ENCODE results near the gene CTPS2. TPM values are rescaled to one million over a fixed set of nuclear protein-coding genes. Genes with fewer than 3 reads are reported as not detected.

The CTPS2 gene
- total RNA-seq, 1 donor from 2014 or later = 9.9 TPM

- intact Hi-C loops (cut with micrococcal nuclease) = no loop called here
- H3K36me3 Mint-ChIP-seq (ENCODE audit: low read depth) = no peaks in the 10 kb centered on the region
Observed at GRCh38 chrX:16558489-16558888, 154.0 kb downstream of the CTPS2 start.

GRCh38 chrX:16552546-16552945, 159.9 kb downstream of the CTPS2 start:
- no peaks in the 10 kb centered on the region for H3K27me3 Mint-ChIP-seq
- DNase-seq = no peak
- CTCF ChIA-PET = no interaction called here
- TF ChIP-seq, protein P1, sequence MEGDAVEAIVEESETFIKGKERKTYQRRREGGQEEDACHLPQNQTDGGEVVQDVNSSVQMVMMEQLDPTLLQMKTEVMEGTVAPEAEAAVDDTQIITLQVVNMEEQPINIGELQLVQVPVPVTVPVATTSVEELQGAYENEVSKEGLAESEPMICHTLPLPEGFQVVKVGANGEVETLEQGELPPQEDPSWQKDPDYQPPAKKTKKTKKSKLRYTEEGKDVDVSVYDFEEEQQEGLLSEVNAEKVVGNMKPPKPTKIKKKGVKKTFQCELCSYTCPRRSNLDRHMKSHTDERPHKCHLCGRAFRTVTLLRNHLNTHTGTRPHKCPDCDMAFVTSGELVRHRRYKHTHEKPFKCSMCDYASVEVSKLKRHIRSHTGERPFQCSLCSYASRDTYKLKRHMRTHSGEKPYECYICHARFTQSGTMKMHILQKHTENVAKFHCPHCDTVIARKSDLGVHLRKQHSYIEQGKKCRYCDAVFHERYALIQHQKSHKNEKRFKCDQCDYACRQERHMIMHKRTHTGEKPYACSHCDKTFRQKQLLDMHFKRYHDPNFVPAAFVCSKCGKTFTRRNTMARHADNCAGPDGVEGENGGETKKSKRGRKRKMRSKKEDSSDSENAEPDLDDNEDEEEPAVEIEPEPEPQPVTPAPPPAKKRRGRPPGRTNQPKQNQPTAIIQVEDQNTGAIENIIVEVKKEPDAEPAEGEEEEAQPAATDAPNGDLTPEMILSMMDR (IDR thresholded peaks at IDR 0.05) = no peak
- no peak overlapping the region for H3K27ac Mint-ChIP-seq
- no peak for ATAC-seq (ENCODE audit: low read depth)
- no peaks in the 10 kb centered on the region for H3K36me3 Mint-ChIP-seq (ENCODE audit: low read depth)
- intact Hi-C loops (cut with micrococcal nuclease) = no loop called here
- no peaks in the 10 kb centered on the region for H3K4me1 Mint-ChIP-seq
- H3K4me3 Mint-ChIP-seq = no peak overlapping the region
- POLR2A ChIA-PET = no interaction called here
- H3K9me3 Mint-ChIP-seq = no peaks in the 10 kb centered on the region

More at GRCh38 chrX:16558489-16558888, 154.0 kb downstream of the CTPS2 start:
- TF ChIP-seq, protein P1 (IDR thresholded peaks at IDR 0.05) = no peak
- H3K27ac Mint-ChIP-seq = no peak overlapping the region
- no peaks in the 10 kb centered on the region for H3K4me1 Mint-ChIP-seq
- H3K4me3 Mint-ChIP-seq = no peak overlapping the region
- DNase-seq = no peak
- CTCF ChIA-PET = no interaction called here
- POLR2A ChIA-PET = no interaction called here
- no peak for ATAC-seq (ENCODE audit: low read depth)
- no peaks in the 10 kb centered on the region for H3K27me3 Mint-ChIP-seq
- H3K9me3 Mint-ChIP-seq = no peaks in the 10 kb centered on the region

GRCh38 chrX:16547644-16548043, 164.8 kb downstream of the CTPS2 start:
- no peak overlapping the region for H3K27ac Mint-ChIP-seq
- TF ChIP-seq, protein P1 (IDR thresholded peaks at IDR 0.05) = no peak
- ATAC-seq (ENCODE audit: low read depth) (no peak), DNase-seq (no peak)
- no peaks in the 10 kb centered on the region for H3K27me3 Mint-ChIP-seq
- H3K4me1 Mint-ChIP-seq = no peaks in the 10 kb centered on the region
- no peaks in the 10 kb centered on the region for H3K9me3 Mint-ChIP-seq
- ChIA-PET CTCF (no interaction called here), POLR2A (interaction anchor here (0.6 kb wide), 1 partner anchor 947 kb away, joined by 6 read pairs; the partner anchor contains the start of gene ACE2)
- intact Hi-C loops (cut with micrococcal nuclease) = no loop called here
- no peak overlapping the region for H3K4me3 Mint-ChIP-seq
- H3K36me3 Mint-ChIP-seq (ENCODE audit: low read depth) = no peaks in the 10 kb centered on the region

GRCh38 chrX:16544969-16545368, 167.5 kb downstream of the CTPS2 start:
- ATAC-seq (ENCODE audit: low read depth) (no peak), DNase-seq (no peak)
- TF ChIP-seq, protein P1 (IDR thresholded peaks at IDR 0.05) = no peak
- Mint-ChIP-seq H3K4me1 (no peaks in the 10 kb centered on the region), H3K9me3 (no peaks in the 10 kb centered on the region), H3K27me3 (peaks cover 2% of the 10 kb centered on the region), H3K4me3 (no peak overlapping the region), H3K36me3 (ENCODE audit: low read depth) (no peaks in the 10 kb centered on the region), H3K27ac (no peak overlapping the region)
- POLR2A ChIA-PET = no interaction called here
- CTCF ChIA-PET = no interaction called here
- intact Hi-C loops (cut with micrococcal nuclease) = no loop called here

Other genes starting within 250 kb of the CTPS2 start
- gene S100G, start 62.5 kb downstream of the CTPS2 start, total RNA-seq = not detected in 2 replicates
- gene SYAP1, start 6.9 kb upstream of the CTPS2 start, total RNA-seq = 14.9 and 16.8 TPM in 2 replicates
- gene TXLNG, start 73.8 kb upstream of the CTPS2 start, total RNA-seq = 12.7 and 13.1 TPM in 2 replicates
- gene RBBP7, start 157.7 kb upstream of the CTPS2 start, total RNA-seq = 97.9 and 103 TPM in 2 replicates
- 1.6 and 2.0 TPM in 2 replicates for gene REPS2, start 234.0 kb upstream of the CTPS2 start, total RNA-seq